Uterus (tissue), 2 donors: ENCODE measurements around the gene LONRF3.

ENCODE experiments used
- CTCF ChIP-seq, 4 experiments: fragments of 200-600 bp in 2 of 4; fragments of 450-650 bp in 2 of 4; sonication (generic) in 2 of 4; IDR thresholded peaks; one replicate each; pipeline ENCODE4 v1.5.1; 2016 to 2019; ENCODE audit warnings: antibody characterized with exemption in 4 of 4, mild to moderate bottlenecking in 2 of 4, moderate library complexity in 1 of 4
- POLR2A ChIP-seq, 2 donors: fragments of 450-650 bp; IDR thresholded peaks; one replicate each; pipeline ENCODE4 v1.6.1; 2016; ENCODE audit warnings: antibody characterized with exemption in 2 of 2, mild to moderate bottlenecking in 1 of 2, moderate library complexity in 1 of 2

- TF ChIP-seq CTCF (IDR thresholded peaks at IDR 0.05) (no peak), POLR2A (IDR thresholded peaks at IDR 0.05) (no peak)
These were observed 89.0 kb downstream of the LONRF3 start for GRCh38 chrX:119063428-119063827.
